ENCODE data around the gene CCDC88C.
"Not testable (repeated sequence)": the region's sequence is repeated elsewhere in the genome, so short reads cannot be mapped to it uniquely, and the experiment has no call there.

The CCDC88C gene

DNA sequence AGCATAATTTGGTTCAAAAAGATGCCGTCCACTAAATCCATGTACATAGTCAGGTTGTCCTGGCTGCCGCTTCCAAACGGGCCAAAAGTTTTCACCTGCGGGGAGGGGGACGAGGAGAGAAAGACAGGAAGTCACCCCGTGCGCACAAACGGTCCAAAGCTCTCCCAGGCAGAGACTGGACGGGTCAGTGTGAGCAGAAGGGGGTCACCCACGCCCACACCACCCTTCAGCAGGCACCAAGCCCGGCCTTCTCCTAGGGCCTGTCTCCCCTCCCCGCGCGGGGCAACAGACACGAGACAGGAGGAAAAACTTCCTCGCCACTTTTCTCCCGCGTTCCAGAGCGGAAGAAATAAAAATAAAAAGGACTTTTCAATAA is 888 bp downstream of the CCDC88C start:
- DNase-seq (ENCODE audit: low read depth in 2 of 2): no peak

GRCh38 chr14:91415794-91416743 is 1.6 kb downstream of the CCDC88C start:
- peak; percentile 40 to 57 for DNase-seq (ENCODE audit: low read depth in 2 of 2)

DNA sequence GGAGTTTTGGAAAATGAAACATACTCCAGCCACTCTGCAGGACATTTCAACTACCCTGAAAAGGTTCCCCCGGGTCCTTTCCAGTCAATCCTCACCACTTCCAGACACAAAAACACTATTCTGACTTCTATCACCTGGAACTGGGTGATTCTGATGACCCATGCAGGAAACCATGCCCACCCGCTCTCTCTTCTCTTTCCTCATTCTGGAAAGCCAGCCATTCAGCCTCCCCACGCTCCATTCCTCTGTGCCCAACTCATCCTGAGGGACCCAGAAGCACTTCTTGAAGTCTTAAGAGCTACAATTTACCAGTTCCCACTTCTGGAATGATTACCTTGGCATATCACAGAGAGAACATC is 3.2 kb downstream of the CCDC88C start:
- DNase-seq (ENCODE audit: low read depth in 2 of 2): no peak

DNA sequence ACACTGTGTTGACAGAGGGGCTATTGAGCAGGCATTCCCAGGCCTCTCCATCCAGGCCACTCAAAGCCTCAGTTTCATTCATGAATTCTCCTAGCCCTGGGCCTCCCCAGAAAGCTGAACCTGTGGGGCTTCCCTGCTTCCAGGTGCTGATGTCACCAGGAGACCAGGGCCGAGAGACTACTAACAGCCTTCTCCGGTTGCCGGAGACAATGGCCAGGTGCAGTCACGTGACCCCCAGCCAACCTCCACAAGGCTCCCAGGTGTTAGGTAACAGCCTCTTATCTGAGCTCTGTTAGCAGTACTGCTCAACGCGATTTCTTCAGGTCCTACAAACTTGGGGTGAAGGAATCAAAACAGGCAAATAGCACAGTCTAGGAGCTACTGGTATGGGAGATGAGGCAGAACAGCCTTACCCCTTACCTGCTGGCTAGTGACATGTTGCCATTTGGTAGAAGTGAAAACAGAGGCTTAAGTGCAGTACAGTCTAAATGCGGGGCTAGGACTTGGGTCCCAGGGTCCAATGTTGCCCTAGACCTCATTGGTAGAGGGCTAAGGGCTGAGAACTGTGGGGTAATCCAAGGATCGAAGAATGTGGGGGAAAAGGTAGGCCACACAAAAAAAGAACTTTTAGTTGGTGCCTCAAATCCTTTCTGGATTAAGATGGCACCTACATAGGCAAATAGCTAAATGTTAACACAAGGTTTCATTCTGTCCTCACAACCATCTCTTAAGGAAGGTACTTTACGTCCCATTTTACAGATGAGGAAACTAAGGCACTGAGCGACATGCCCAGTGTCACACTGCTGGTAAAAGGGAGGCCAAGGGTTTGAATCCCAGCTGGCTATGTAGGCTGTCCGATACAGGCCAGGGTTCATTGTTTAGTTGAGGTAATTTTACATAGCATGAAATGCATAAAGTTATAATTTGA is 3.8 kb downstream of the CCDC88C start:
- no peak for DNase-seq (ENCODE audit: low read depth in 2 of 2)

DNA sequence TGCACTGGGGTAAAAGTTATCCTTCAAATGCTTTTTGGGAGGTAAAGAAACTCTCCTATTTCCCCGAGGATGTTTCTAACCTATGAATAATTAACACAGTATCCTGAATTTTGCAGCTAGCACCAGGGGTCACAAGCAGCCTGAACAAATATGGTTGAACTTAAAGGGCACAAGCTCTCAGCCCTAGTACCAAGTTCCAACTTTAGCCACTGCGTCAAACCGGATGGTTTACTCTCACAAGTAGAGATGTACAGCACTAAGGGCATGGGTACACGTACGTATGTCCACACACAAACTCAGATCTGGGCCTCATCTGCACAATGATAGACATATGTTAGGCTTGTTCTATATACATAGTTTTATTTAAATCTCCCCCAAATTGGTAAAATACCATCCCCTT is 4.7 kb downstream of the CCDC88C start:
- no peak for DNase-seq (ENCODE audit: low read depth in 2 of 2)

- no peak for DNase-seq (ENCODE audit: low read depth in 2 of 2)
Observed at GRCh38 chr14:91410771-91411536, 6.7 kb downstream of the CCDC88C start.

GRCh38 chr14:91409928-91410718 is 7.5 kb downstream of the CCDC88C start:
- DNase-seq (ENCODE audit: low read depth in 2 of 2): no peak

DNA sequence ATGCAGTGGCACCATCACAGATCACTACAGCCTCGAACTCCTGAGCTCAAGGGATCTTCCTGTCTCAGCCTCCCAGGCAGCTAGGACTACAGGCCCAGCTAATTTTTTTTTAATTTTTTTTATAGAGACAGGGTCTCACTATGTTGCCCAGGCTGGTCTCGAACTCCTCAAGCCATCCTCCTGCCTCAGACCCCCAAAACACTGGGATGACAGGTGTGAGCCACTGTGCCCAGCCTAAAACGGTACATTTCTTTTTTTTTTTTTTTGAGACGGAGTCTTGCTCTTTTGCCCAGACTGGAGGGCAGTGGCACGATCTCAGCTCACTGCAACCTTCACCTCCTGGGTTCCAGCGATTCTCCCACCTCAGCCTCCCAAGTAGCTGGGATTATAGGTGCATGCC is 8.4 kb downstream of the CCDC88C start:
- DNase-seq (ENCODE audit: low read depth in 2 of 2): not testable (repeated sequence)

GRCh38 chr14:91406982-91407381 is 10.6 kb downstream of the CCDC88C start:
- no peak for DNase-seq (ENCODE audit: low read depth in 2 of 2)

DNA sequence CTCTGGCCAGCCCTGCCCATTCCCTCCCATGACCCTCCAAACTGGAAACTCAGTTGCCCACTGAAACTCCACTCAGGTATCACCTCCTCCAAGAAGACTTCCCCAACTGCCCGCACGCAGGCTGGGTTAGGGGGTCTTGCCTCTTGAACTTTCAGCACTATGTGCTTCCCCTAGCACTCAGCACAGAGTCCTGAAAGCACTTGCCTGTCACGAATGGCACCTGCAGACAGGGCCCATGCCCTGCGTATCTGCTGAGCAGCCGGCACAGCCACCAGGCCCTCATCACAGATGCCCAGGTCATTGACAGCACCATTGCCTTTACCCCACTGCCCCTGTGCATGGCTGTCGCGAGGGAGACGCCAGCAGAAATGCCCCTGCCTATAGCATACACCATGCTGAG is 11.2 kb downstream of the CCDC88C start:
- no peak for DNase-seq (ENCODE audit: low read depth in 2 of 2)

- DNase-seq (ENCODE audit: low read depth in 2 of 2): no peak
Observed at GRCh38 chr14:91405724-91406435, 11.7 kb downstream of the CCDC88C start.

- peak in 1 of 2 experiments; percentile 57 for DNase-seq (ENCODE audit: low read depth in 2 of 2)
Observed at GRCh38 chr14:91405241-91405721, 12.3 kb downstream of the CCDC88C start.

DNA sequence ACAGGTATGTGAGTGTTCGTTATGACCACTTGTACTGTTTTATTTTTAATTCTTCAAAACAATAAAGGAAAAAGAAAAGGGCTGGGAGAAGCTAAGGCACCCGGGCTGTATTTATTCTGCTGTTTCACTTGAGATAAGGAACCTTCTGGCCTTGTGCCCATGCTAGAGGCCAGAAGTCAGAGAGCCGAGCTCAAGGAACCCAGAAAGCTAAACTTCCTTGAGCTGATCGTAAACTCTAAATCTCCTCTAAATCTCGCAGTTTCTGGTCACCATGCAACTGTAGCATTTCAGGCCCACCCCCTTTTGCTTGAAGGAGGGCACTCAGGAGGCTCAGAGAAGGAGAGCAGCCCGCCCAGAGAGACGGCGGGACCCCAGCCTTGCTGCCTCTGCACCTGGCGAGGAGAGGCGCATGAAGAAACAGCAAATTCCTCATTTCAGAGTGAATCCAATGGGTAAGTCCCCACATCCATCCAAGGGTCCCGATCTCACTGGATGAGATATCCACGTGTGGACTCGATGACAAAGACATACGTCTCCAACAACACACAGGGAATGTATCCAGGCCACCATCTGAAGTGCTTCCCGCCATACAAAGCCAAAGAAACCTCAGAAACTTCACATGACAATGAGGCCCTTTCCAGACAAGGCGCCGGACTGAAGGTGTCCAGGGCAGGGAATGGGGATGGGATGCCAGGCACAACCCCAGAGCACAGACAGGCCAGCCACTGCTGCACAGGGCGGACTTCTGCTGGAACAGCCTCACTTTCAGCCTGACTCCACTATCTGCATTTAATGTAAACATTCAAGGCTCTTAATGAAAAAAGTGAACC is 14.6 kb downstream of the CCDC88C start:
- no peak for DNase-seq (ENCODE audit: low read depth in 2 of 2)

- no peak for DNase-seq (ENCODE audit: low read depth in 2 of 2)
Observed at GRCh38 chr14:91402348-91402747, 15.3 kb downstream of the CCDC88C start.

DNA sequence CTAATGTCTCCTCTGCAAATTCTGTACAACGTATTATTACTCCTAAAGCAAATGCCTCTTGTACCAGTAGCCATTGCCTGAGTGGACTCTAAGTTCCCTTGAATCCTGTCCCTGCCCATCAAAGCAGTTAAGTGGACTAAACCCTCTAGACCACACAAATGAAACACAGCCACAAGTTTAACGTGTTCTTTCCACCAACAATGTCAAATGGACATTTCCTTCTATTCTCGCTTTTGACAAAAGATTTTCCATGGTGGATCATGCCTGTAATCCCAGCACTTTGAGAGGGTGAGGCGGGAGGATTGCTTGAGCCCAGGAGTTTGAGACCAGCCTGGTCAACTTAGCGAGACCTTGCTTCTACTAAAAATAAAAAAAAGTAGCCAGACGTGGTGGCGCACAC is 15.9 kb downstream of the CCDC88C start:
- no peak for DNase-seq (ENCODE audit: low read depth in 2 of 2)

DNA sequence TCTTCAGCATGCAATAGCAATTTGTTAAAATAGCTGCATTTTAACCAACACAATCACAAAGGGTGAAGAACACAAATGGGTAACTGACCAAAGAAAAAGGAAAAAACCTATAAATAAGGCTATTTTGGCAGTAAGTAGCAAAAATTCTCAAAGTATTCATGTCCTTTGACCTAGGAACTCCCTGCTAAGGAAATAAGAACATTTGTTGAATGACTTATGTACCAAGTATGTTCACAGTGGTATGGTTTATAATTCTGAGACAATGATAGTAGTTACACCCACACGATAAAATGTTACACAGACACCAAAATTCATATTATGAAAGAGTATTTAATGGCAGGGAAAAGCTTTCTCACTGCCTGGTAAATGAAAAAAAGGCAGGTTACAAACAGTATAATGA is 16.9 kb downstream of the CCDC88C start:
- DNase-seq (ENCODE audit: low read depth in 2 of 2): no peak

DNA sequence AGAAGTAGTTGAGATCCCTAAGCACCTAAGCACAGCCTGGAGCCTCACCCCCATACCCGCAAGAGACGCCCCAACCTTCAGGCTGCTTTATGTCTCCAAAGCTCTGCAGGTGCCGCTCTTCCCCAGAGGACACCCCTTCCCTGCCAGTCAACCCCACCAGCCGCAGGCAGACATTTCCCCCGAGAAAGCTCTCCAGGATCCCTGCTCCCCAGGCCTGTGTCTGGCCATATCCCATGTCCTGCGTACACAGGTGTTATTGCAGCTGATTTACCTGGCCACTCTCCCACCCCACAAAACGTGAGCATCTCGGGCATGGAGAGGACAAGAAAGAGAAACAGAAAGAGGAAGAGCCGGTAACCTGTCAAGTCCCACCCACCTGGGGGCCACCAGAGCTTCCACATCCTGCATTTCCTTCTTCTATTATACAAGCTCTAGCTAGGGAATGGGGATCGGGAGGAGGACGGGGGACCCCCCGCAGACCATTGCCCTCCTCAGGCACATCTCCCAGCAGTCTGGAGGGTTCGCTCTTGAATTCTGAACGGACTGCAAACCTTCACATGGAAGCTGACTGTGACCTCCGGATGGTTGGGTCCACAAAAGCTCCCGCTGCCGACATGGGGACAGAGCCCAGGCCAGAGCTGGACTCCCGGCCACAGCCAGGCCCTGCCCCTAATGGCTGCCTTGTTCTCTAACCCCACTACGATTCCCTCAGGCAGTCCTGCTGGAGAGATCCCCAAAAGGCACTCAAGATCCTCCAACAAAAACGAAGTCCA is 17.6 kb downstream of the CCDC88C start:
- no peak for DNase-seq (ENCODE audit: low read depth in 2 of 2)

GRCh38 chr14:91398707-91399106 is 18.9 kb downstream of the CCDC88C start:
- no peak for DNase-seq (ENCODE audit: low read depth in 2 of 2)
